Stimulated activated CD8-positive, alpha-beta memory T cell treated with anti-CD3 and anti-CD28 coated beads, Interleukin-15, amount 100 ng/mL, for 24 hours (primary cell): ENCODE results near the gene ELAPOR2.
"Not testable (repeated sequence)": the region's sequence is repeated elsewhere in the genome, so short reads cannot be mapped to it uniquely, and the experiment has no call there.

Experiments used
- DNase-seq: peaks from one replicate; pipeline ENCODE4 v3.0.0-alpha.2; 2020; ENCODE audit warnings: low read depth

ELAPOR2 gene, protein sequence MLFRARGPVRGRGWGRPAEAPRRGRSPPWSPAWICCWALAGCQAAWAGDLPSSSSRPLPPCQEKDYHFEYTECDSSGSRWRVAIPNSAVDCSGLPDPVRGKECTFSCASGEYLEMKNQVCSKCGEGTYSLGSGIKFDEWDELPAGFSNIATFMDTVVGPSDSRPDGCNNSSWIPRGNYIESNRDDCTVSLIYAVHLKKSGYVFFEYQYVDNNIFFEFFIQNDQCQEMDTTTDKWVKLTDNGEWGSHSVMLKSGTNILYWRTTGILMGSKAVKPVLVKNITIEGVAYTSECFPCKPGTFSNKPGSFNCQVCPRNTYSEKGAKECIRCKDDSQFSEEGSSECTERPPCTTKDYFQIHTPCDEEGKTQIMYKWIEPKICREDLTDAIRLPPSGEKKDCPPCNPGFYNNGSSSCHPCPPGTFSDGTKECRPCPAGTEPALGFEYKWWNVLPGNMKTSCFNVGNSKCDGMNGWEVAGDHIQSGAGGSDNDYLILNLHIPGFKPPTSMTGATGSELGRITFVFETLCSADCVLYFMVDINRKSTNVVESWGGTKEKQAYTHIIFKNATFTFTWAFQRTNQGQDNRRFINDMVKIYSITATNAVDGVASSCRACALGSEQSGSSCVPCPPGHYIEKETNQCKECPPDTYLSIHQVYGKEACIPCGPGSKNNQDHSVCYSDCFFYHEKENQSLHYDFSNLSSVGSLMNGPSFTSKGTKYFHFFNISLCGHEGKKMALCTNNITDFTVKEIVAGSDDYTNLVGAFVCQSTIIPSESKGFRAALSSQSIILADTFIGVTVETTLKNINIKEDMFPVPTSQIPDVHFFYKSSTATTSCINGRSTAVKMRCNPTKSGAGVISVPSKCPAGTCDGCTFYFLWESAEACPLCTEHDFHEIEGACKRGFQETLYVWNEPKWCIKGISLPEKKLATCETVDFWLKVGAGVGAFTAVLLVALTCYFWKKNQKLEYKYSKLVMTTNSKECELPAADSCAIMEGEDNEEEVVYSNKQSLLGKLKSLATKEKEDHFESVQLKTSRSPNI

DNA sequence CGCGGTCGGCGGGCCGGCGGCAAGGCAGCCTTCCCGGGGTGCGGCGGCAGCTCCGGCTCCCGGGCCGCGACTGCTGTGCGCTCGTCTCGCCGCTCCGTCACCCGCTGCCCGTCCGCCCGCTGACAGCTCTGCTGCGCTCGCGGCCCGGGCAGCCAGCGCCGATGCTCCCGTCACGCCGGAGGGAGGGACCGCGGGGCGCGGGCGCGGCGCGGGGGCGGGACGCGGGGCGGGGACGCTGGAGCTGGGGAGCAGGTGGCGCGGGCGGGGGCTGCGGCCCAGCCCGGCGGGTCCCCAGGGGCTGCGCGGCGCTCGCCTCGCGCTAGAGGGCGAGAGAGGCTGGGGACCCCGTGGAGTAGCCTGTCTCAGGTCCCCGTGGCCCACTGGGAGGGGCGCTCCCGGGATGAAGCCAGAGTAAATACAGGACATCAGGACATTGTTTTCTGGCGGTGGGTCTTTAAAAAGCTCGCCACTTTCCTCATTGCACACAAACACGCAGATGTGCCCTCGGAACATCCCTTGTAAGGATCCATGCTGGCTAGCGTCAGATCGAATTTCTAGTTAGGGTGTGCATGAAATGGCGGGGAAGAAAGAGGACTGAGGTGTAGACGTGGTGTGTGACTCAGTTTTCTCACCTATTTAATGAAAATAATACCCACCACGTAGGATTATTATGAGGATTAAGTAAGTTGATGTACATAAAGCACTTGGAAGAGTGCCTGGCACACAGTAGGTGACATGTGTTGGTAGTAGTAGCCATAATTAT is at the start of gene ELAPOR2:
ELAPOR2 (minus strand) TSS at position 130 of the 763 bp plus-strand sequence. CDS start 141 bp downstream, outside the sequence.
- peak; percentile 58 for DNase-seq

DNA sequence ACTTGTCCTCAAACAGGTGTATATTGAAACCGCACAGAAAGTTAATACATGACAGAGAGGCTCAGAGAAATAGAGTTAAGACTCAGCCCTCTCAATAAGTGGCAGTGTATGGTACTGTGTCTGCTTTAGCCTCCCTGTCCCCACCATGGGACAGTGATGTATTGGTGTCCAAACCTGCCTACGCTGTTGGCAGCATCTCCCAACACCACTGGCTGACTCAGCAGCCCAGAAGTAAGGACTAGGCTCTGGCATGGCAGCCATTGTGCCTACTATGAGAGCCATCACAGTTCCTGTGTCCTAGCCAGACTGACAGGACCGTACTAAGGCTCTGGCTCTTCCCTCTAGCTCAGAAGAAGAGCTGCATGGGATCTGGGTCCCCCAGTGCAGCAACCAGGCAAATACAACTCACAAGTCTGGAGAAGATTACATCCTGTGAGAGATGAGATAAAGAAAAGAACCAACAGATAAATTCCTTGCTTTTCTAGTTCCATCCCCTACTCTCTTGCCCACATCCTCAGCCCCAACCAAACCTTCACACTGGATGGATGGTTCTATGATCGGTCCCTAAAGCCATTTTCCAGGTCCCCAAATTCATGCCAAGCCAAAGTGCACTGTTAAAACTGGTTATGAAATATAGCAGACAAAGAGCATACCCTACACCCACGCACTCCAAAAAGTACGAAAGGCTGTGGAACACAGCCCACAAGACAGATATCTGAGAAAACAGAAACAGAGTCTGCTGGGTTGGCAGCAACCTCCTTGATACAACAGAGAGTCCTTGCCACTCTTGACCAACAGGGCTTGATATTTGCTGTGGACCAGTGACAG is 48.7 kb upstream of the ELAPOR2 start:
- no peak for DNase-seq

DNA sequence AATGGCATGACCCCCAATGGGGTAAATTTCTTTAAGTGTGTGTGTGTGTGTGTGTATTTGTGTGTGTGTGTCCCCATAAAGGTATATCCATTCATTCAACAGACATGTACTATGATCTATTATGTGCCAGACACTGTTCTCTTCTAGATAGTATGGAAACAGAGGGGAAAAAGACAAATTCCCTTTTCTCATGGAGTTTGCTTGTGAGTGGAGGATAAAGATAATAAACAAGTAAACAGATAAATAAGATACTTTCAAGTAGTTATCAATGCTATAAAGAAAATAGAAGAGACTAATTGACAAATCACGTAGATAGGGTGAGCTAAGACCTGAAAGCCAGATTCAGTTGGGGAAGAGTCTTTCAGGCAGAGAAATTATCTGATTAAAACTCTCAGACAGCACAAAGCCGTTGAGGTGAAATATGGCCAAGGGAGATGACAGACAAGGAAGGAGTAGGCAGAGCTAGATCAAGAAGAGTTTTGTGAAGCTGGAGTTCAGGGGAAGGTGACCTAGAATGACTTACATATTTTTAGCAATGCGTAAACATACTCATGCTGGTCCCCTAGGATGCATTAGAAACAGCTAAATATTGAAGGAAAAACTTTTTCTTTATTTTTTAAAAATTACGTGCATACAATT is 47.6 kb upstream of the ELAPOR2 start:
- DNase-seq: no peak

DNA sequence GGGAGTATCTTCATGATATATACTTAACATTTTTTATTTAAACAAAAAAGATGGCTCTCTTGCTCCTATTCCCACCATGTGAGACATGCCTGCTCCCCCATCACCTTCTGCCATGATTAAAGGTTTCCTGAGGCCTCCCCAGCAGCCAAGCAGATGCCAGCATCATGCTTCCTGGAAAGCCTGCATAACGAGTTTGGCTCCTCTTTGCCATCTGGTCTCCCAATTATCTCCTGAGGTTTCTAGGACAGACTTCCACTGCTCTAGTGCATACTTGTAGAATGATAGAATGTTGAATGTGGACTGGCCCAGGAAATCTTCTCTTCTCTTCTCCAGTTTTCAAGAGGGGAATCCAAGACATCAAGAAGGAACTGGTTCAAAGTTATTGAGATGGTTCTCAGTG is 45.9 kb upstream of the ELAPOR2 start:
- DNase-seq: no peak

DNA sequence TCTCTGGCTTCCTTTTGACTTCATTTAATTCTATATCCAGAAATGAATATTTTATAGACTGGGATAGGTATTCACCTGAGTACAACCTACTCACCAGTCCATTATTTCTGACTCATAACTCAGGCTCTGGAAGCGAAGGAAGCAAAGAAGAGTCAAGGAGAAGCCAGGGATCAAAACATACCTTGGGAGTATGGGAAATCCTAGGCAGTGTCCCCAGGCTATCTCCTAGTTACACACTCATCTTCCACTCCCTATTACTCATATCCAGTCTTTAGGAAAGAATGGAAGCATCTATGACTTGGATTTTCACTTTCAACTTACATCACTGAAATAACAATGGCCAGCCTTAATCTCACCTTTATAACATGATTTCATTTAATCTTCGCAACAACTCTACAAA is 40.9 kb upstream of the ELAPOR2 start:
- DNase-seq: no peak

DNA sequence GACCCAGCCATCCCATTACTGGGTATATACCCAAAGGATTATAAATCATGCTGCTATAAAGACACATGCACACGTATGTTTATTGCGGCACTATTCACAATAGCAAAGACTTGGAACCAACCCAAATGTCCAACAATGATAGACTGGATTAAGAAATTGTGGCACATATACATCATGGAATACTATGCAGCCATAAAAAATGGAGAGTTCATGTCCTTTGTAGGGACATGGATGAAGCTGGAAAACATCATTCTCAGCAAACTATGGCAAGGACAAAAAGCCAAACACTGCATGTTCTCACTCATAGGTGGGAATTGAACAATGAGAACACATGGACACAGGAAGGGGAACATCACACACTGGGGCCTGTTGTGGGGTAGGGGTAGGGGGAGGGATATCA is 37.9 kb upstream of the ELAPOR2 start:
- DNase-seq: not testable (repeated sequence)

DNA sequence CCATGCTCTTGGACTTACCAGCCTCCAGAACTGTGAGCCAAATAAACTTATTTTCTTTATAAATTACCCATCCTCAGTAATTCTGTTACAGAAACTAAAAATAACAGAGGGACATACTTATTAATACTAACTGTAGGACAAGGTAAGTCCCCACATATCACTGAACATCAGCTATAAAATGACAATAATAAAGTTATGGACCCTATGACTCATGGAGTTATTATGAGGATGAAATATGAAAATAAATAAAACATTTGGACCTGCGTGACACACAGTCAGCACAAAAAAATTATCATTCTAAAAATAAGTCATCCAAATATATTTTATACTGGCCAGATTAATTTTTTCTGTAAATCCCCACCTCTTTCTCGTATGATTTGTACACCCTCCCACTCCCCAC is 34.9 kb upstream of the ELAPOR2 start:
- no peak for DNase-seq

DNA sequence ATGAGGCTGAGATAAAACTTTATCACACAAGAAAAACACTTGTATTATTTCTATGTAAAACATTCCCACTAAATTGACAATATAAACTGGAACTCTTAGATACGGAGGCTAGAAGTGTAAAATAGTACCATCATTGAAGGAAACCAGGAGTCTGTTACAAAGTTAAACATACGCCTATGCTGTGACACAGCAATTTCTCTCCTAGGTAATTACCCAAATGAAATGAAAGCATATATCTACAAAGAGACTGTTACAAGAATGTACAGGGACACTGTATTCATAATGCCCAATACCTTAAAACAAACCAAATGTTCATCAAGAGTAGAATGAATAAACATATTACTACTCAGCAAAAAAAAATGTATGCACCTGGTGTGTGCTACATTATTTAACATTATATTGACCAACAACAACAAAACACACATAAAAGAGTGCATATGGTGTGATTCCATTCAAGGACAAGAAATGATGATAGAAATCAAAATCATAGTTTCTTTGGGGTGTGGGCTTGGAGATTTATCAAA is 33.2 kb upstream of the ELAPOR2 start:
- no peak for DNase-seq

DNA sequence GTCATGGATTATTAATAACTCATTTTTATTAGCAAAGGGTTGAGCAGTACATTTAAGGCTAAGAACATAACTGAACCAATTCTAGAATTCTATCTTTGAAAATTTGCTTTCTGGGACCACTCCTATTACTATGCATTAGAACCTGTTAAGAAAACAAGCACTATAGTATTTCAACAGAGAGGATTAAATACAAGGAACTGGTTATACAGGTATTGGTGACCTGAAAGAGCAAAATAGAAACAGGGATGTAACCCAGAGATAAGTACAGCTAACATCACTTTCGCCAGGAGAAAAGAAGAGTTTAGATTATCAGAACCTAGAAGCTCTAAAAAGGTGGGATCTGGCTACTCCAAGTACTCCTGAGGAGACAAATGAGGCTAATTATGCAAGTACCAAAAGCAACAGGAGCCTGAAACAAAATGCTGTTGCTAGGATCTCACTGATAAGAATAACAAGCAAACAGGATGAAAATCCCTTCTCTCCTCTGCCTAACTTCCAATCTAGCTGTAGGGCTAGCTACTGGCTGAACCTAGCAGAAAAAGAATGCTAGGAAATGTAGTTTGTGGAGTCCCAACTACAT is 32.1 kb upstream of the ELAPOR2 start:
- DNase-seq: no peak

DNA sequence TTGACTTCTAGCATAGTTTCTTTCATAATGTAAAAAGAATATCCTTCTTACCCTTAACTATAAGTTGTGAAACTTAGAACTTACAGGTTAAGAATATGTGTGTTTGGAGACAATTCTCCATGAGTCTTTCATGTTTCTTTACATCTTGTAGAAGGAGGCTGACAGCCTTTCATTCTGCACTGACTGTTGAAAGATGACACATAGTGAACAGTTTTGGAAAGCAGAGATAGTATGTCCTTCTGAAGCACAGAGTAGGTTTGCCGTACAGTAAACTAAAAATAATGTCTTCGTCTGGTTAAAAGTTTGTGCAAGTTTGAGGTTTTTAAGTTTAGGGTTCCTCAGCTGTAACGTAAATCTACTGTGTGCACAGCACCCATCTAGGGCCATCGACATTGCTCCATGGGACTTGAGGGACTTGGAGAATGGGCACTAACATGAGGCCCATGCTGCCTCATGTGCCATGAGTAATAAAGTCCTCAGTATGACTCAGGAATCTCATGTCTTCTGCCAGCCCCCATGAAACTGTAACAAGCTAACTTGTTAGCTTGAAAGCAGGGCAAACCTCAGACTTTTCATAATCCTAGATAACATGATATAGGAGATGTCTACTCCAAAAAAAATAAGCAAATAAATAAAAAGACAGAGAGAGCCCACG is 24.5 kb upstream of the ELAPOR2 start:
- DNase-seq: no peak

DNA sequence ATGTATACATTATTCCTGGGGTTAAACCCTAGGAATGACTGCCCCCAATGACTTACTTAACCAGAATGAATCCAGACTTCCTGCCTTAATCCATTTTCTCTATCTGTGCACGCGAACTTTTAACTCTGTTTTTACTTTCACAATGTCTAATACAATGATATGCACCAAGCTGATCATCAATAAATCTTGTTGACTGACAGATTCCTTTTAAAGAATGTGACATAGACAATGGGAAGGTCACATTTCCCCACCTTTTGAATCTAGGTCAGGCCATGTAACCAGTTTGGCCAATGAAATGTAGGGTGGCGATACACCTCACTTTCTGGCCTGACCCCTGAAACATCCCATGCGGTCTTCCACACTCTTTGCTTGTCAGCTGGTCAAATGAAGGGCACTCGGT is 23.2 kb upstream of the ELAPOR2 start:
- DNase-seq: no peak

DNA sequence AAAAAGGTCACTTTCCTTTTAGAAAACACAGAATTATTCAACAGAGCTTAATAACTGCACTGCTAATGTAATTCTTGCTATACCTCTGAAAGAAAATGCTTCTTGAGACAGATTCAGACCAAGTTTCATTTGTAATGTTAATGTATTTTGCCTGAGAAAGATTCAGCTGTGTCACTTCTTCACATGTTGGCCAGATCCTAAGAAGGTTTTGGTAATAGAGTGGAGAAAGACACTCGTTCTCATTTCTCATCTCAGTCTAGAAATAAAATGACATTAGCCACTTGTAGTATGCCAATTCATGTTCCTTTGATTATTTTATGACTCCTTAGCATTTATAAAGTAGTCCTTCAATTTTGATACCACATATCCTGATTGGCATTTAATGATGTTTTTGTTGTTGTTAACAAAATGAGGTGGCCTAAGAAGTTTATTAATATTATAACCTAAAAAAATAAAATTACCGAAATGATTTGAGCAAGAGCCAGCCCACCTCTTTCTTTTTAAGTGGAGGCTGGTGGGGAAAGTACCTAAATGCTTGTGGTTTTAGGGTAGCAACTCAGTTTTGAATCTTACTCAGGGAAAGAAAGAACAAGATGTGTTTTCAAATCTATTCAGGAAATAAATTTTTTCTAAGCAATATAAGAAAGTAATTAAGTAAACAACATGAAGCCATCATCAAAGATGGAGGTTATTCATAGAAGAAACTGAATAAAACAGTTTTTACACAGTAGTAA is 16.4 kb upstream of the ELAPOR2 start:
- no peak for DNase-seq

DNA sequence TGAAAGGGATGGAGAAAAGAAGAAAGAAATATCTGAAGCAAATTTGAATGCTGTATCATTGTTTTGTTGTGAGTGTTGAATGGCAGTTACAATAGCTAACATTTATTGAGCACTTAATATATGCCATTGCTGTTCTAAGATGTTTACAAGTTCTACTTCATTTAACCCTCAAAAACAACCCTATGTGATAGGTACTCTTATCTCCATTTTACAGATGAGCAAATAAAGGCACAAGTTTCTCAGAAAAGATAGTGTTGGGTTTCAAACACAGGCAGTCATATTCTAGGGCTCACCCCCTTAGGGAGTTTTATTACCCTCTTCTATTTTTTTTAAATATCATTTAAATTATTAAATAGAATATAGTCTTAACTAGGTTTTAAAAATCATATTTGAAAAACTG is 8.3 kb upstream of the ELAPOR2 start:
- no peak for DNase-seq

DNA sequence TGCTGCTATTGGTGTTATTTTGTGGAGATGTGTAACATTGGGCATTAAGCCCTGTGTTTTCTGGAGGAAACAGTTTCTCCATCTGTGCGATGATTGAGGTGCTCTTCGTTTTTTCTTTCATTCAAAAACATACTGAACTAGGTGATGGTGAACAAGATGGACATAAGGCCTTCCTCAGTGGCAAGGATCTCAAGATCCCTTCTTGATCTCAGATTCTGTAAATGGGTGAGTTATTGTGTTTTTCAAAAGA is 759 bp upstream of the ELAPOR2 start:
- no peak for DNase-seq

DNA sequence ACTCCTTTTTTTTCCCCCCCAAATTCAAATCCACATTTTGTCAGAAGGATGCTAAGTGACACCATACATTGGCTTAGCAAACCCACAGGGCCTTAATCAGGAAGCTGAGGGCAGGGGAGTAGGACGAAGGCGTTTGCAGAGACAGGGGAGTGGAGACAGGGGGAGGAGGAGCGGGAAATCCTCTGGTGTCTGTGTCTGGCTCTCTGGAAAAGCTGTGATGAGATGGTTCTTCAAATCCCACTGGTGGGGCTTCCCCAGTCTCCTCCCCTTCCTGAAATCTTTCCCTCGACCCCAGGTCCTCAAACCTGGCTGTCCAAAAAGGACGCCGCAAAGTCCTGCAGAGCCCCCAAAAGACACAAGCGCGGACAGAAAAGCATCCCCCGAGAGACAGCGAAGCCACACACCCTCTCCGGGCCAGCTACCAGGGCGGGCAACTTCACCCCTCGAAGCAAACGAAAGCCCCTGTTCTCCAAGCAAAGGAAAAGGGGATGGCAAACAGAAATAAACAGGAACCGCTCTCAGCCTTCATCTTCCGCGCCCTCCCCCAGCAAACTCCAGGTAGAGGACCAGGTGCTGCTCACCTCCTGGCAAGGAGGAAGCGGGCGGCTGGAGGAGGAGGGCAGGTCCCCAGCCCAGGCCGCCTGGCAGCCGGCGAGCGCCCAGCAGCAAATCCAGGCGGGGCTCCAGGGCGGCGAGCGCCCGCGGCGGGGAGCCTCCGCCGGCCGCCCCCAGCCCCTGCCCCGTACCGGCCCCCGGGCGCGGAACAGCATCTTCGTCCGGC is 520 bp downstream of the ELAPOR2 start:
- no peak for DNase-seq

DNA sequence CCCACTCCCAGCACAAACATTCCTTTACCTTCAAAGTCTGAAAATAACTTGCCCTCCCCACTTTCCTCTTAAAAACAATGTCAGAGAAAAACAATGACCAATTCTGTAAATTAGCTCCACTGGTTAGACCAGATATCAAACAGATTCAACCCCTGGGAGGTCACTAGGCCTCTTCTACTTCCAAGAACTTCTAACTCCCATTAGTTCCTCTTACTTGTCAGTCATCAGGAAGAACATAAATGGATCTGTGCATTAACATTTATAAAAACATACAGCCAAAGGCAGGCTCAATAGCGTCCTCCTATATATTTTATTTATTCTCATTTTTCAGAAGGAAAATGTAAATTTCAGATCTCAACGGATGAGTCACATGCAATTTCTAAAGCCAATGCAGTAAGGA is 2.2 kb downstream of the ELAPOR2 start:
- no peak for DNase-seq

DNA sequence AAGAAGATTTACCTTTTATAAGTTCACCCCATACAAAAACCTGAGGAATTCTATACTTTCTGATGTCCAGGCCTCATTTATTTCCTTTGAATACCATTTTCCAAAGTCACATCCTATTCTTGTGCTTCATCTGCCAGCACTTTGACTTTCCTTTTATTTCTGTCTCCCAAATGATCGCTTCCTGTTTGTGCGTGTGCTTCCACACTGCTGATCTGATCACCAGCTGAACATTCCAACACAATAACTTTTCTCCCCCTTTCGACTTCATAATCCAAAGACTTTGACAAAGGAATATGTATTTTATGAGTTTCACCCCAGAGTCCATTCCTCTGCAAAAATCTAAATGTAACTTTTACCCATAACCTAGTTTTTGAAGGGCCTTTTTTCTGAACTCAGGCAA is 3.1 kb downstream of the ELAPOR2 start:
- DNase-seq: no peak

DNA sequence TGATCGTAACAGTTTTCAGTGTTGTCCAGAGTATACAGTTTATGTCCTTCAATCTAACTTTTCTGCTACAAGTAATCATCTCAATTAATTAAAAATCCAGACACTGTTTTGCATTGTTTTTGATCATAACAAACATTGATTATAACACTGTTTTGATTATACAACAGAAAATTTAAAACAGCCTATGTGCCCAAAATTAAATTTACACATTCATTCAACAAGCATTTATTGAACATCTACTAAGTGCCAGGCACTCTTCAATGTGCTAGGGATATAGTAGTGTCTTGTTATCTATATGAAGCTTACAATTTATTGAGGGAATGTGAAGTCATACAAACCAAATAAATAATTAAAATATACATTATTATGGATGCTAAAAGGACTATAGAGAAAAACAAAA is 10.6 kb downstream of the ELAPOR2 start:
- DNase-seq: no peak
